Measurements from ENCODE around the gene CDH5.

CDH5 gene

GRCh38 chr16:66412182-66412581 is 45.7 kb downstream of the CDH5 start:
- peaks cover 10% of the 10 kb centered on the region; the same call in 1 of the 2 replicates for H3K4me1 ChIP-seq (ENCODE audit: insufficient read depth, low read length)
- H3K27me3 ChIP-seq (ENCODE audit: insufficient read depth, low read length) = peaks cover 1% of the 10 kb centered on the region; the same call in 1 of the 2 replicates
- H3K36me3 ChIP-seq (ENCODE audit: insufficient read depth, low read length) = no peaks in the 10 kb centered on the region
- no peak overlapping the region for H3K4me3 ChIP-seq (ENCODE audit: low read length)
- peaks cover 5% of the 10 kb centered on the region; the same call in 1 of the 2 replicates for H3K9me3 ChIP-seq (ENCODE audit: insufficient read depth, low read depth, low read length)
- no peak overlapping the region for H3K9ac ChIP-seq (ENCODE audit: low read depth, low read length)
- H3K27ac ChIP-seq (ENCODE audit: low read depth, low read length) = no peak overlapping the region

GRCh38 chr16:66414891-66415290 is 48.4 kb downstream of the CDH5 start:
- no peak overlapping the region for H3K4me3 ChIP-seq (ENCODE audit: low read length)
- peaks cover 5% of the 10 kb centered on the region; the same call in 1 of the 2 replicates for H3K9me3 ChIP-seq (ENCODE audit: insufficient read depth, low read depth, low read length)
- no peaks in the 10 kb centered on the region for H3K36me3 ChIP-seq (ENCODE audit: insufficient read depth, low read length)
- no peak overlapping the region for H3K9ac ChIP-seq (ENCODE audit: low read depth, low read length)
- H3K4me1 ChIP-seq (ENCODE audit: insufficient read depth, low read length) = no peaks in the 10 kb centered on the region
- no peak overlapping the region for H3K27ac ChIP-seq (ENCODE audit: low read depth, low read length)
- 81% methylated on average over 1 of the region's 1 CpG for WGBS
- H3K27me3 ChIP-seq (ENCODE audit: insufficient read depth, low read length) = no peaks in the 10 kb centered on the region

- Histone ChIP-seq H3K4me1 (ENCODE audit: insufficient read depth, low read length) (no peaks in the 10 kb centered on the region), H3K9me3 (ENCODE audit: insufficient read depth, low read depth, low read length) (peaks cover 5% of the 10 kb centered on the region; the same call in 1 of the 2 replicates), H3K4me3 (ENCODE audit: low read length) (no peak overlapping the region), H3K36me3 (ENCODE audit: insufficient read depth, low read length) (no peaks in the 10 kb centered on the region), H3K27me3 (ENCODE audit: insufficient read depth, low read length) (no peaks in the 10 kb centered on the region), H3K9ac (ENCODE audit: low read depth, low read length) (no peak overlapping the region), H3K27ac (ENCODE audit: low read depth, low read length) (no peak overlapping the region)
- 100% methylated on average over 1 of the region's 1 CpG for WGBS
Measured at GRCh38 chr16:66416136-66416535, 49.6 kb downstream of the CDH5 start.

GRCh38 chr16:66416939-66417700 is 50.6 kb downstream of the CDH5 start:
- peaks cover 4% of the 10 kb centered on the region; the same call in 1 of the 2 replicates for H3K9me3 ChIP-seq (ENCODE audit: insufficient read depth, low read depth, low read length)
- H3K4me1 ChIP-seq (ENCODE audit: insufficient read depth, low read length) = no peaks in the 10 kb centered on the region
- no peak overlapping the region for H3K9ac ChIP-seq (ENCODE audit: low read depth, low read length)
- no peak overlapping the region for H3K27ac ChIP-seq (ENCODE audit: low read depth, low read length)
- H3K36me3 ChIP-seq (ENCODE audit: insufficient read depth, low read length) = no peaks in the 10 kb centered on the region
- whole genome bisulfite sequencing = 90% methylated on average over 8 of the region's 9 CpGs
- no peak overlapping the region for H3K4me3 ChIP-seq (ENCODE audit: low read length)
- H3K27me3 ChIP-seq (ENCODE audit: insufficient read depth, low read length) = no peaks in the 10 kb centered on the region

- Histone ChIP-seq H3K9ac (ENCODE audit: low read depth, low read length) (no peak overlapping the region), H3K4me3 (ENCODE audit: low read length) (no peak overlapping the region), H3K27ac (ENCODE audit: low read depth, low read length) (no peak overlapping the region), H3K9me3 (ENCODE audit: insufficient read depth, low read depth, low read length) (no peaks in the 10 kb centered on the region), H3K36me3 (ENCODE audit: insufficient read depth, low read length) (no peaks in the 10 kb centered on the region), H3K27me3 (ENCODE audit: insufficient read depth, low read length) (peaks cover 10% of the 10 kb centered on the region), H3K4me1 (ENCODE audit: insufficient read depth, low read length) (no peaks in the 10 kb centered on the region)
- 93% methylated on average over 9 of the region's 9 CpGs for WGBS
Measured at GRCh38 chr16:66418165-66418962, 51.9 kb downstream of the CDH5 start.

- Histone ChIP-seq H3K4me1 (ENCODE audit: insufficient read depth, low read length) (no peaks in the 10 kb centered on the region), H3K27me3 (ENCODE audit: insufficient read depth, low read length) (peaks cover 22% of the 10 kb centered on the region), H3K9ac (ENCODE audit: low read depth, low read length) (no peak overlapping the region), H3K4me3 (ENCODE audit: low read length) (no peak overlapping the region), H3K27ac (ENCODE audit: low read depth, low read length) (no peak overlapping the region), H3K9me3 (ENCODE audit: insufficient read depth, low read depth, low read length) (no peaks in the 10 kb centered on the region), H3K36me3 (ENCODE audit: insufficient read depth, low read length) (no peaks in the 10 kb centered on the region)
- 71% methylated on average over 3 of the region's 3 CpGs for WGBS
Measured at GRCh38 chr16:66419527-66419926, 53.0 kb downstream of the CDH5 start.

GRCh38 chr16:66420396-66420795 is 53.9 kb downstream of the CDH5 start:
- H3K36me3 ChIP-seq (ENCODE audit: insufficient read depth, low read length) = no peaks in the 10 kb centered on the region
- no CpG with 5 or more reads among the region's 1 CpG for WGBS
- H3K27ac ChIP-seq (ENCODE audit: low read depth, low read length) = no peak overlapping the region
- no peaks in the 10 kb centered on the region for H3K9me3 ChIP-seq (ENCODE audit: insufficient read depth, low read depth, low read length)
- H3K4me3 ChIP-seq (ENCODE audit: low read length) = no peak overlapping the region
- H3K4me1 ChIP-seq (ENCODE audit: insufficient read depth, low read length) = no peaks in the 10 kb centered on the region
- peaks cover 31% of the 10 kb centered on the region for H3K27me3 ChIP-seq (ENCODE audit: insufficient read depth, low read length)
- H3K9ac ChIP-seq (ENCODE audit: low read depth, low read length) = no peak overlapping the region

GRCh38 chr16:66421891-66422290 is 55.4 kb downstream of the CDH5 start:
- Histone ChIP-seq H3K27ac (ENCODE audit: low read depth, low read length) (no peak overlapping the region), H3K9me3 (ENCODE audit: insufficient read depth, low read depth, low read length) (no peaks in the 10 kb centered on the region), H3K36me3 (ENCODE audit: insufficient read depth, low read length) (no peaks in the 10 kb centered on the region), H3K9ac (ENCODE audit: low read depth, low read length) (no peak overlapping the region), H3K4me3 (ENCODE audit: low read length) (no peak overlapping the region), H3K27me3 (ENCODE audit: insufficient read depth, low read length) (peaks cover 45% of the 10 kb centered on the region), H3K4me1 (ENCODE audit: insufficient read depth, low read length) (no peaks in the 10 kb centered on the region)
- WGBS = 95% methylated on average over 5 of the region's 6 CpGs

- H3K9me3 ChIP-seq (ENCODE audit: insufficient read depth, low read depth, low read length) = no peaks in the 10 kb centered on the region
- no peak overlapping the region for H3K4me3 ChIP-seq (ENCODE audit: low read length)
- H3K27ac ChIP-seq (ENCODE audit: low read depth, low read length) = no peak overlapping the region
- no peak overlapping the region for H3K9ac ChIP-seq (ENCODE audit: low read depth, low read length)
- WGBS = 92% methylated on average over 2 of the region's 2 CpGs
- no peaks in the 10 kb centered on the region for H3K4me1 ChIP-seq (ENCODE audit: insufficient read depth, low read length)
- H3K36me3 ChIP-seq (ENCODE audit: insufficient read depth, low read length) = no peaks in the 10 kb centered on the region
- peaks cover 48% of the 10 kb centered on the region for H3K27me3 ChIP-seq (ENCODE audit: insufficient read depth, low read length)
Measured at GRCh38 chr16:66422366-66422765, 55.9 kb downstream of the CDH5 start.

GRCh38 chr16:66423177-66423576 is 56.7 kb downstream of the CDH5 start:
- Histone ChIP-seq H3K9ac (ENCODE audit: low read depth, low read length) (no peak overlapping the region), H3K27me3 (ENCODE audit: insufficient read depth, low read length) (peaks cover 56% of the 10 kb centered on the region), H3K4me3 (ENCODE audit: low read length) (no peak overlapping the region), H3K27ac (ENCODE audit: low read depth, low read length) (no peak overlapping the region), H3K4me1 (ENCODE audit: insufficient read depth, low read length) (no peaks in the 10 kb centered on the region; the same call in 1 of the 2 replicates), H3K9me3 (ENCODE audit: insufficient read depth, low read depth, low read length) (no peaks in the 10 kb centered on the region), H3K36me3 (ENCODE audit: insufficient read depth, low read length) (no peaks in the 10 kb centered on the region)
- 91% methylated on average over 1 of the region's 1 CpG for WGBS

GRCh38 chr16:66425651-66426050 is 59.2 kb downstream of the CDH5 start:
- Histone ChIP-seq H3K4me1 (ENCODE audit: insufficient read depth, low read length) (peaks cover 3% of the 10 kb centered on the region; the same call in 1 of the 2 replicates), H3K36me3 (ENCODE audit: insufficient read depth, low read length) (no peaks in the 10 kb centered on the region), H3K9me3 (ENCODE audit: insufficient read depth, low read depth, low read length) (no peaks in the 10 kb centered on the region), H3K27me3 (ENCODE audit: insufficient read depth, low read length) (peaks cover 81% of the 10 kb centered on the region), H3K4me3 (ENCODE audit: low read length) (no peak overlapping the region), H3K27ac (ENCODE audit: low read depth, low read length) (no peak overlapping the region), H3K9ac (ENCODE audit: low read depth, low read length) (no peak overlapping the region)
- 42% methylated on average over 4 of the region's 8 CpGs for whole genome bisulfite sequencing
